Endothelial cell of umbilical vein (primary cell): ENCODE measurements around the gene CEP350.
"Not testable (repeated sequence)": the region's sequence is repeated elsewhere in the genome, so short reads cannot be mapped to it uniquely, and the experiment has no call there.

Experiments
- EZH2 ChIP-seq: IDR thresholded peaks from 2 replicates; pipeline ENCODE4 v1.6.1; 2012; ENCODE audit warnings: borderline replicate concordance, low read depth, mild to moderate bottlenecking, moderate library complexity, low read length, inconsistent platforms; ENCODE audit not compliant: severe bottlenecking
- FOS ChIP-seq: IDR thresholded peaks from 2 replicates; pipeline ENCODE4 v1.6.1; 2011; ENCODE audit warnings: mild to moderate bottlenecking, low read length, moderate library complexity, borderline replicate concordance; ENCODE audit not compliant: insufficient read depth
- JUN ChIP-seq: IDR thresholded peaks from 2 replicates; pipeline ENCODE4 v1.6.1; 2011; ENCODE audit warnings: borderline replicate concordance, low read depth; ENCODE audit not compliant: insufficient read length, insufficient read depth
- POLR2A ChIP-seq: IDR thresholded peaks from 2 replicates; pipeline ENCODE4 v1.6.1; 2012; ENCODE audit warnings: low read depth, mild to moderate bottlenecking, control low read depth, low read length
- POLR2AphosphoS5 ChIP-seq: IDR thresholded peaks from 2 replicates; pipeline ENCODE4 v1.6.1; 2012; ENCODE audit warnings: low read depth, mild to moderate bottlenecking, control low read depth, low read length, moderate library complexity; ENCODE audit not compliant: insufficient read depth
- TF ChIP-seq, protein P1 (sequence below), 2 donors: IDR thresholded peaks; 1 replicate in 1 of 2; 2 replicates in 1 of 2; pipeline ENCODE4 v1.5.1; 2011; ENCODE audit warnings: low read length in 2 of 2, mild to moderate bottlenecking in 2 of 2, moderate library complexity in 2 of 2, control low read depth in 1 of 2, inconsistent platforms in 1 of 2, low read depth in 1 of 2; ENCODE audit not compliant: insufficient read depth in 1 of 2; ENCODE audit errors: extremely low read depth in 1 of 2
- TF ChIP-seq, protein P2 (sequence below): IDR thresholded peaks from 2 replicates; pipeline ENCODE4 v1.6.1; 2011; ENCODE audit not compliant: insufficient read depth, insufficient read length

DNA sequence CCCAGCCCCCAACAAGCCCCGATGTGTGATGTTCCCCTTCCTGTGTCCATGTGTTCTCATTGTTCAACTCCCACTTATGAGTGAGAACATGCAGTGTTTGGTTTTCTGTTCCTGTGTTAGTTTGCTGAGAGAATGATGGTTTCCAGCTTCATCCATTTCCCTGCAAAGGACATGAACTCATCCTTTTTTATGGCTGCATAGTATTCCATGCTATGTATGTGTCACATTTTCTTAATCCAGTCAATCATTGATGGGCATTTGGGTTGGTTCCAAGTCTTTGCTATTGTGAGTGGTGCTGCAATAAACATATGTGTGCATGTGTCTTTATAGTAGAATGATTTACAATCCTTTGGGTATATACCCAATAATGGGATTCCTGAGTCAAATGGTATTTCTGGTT, 52.2 kb downstream of the CEP350 start:
- TF ChIP-seq, protein P1, sequence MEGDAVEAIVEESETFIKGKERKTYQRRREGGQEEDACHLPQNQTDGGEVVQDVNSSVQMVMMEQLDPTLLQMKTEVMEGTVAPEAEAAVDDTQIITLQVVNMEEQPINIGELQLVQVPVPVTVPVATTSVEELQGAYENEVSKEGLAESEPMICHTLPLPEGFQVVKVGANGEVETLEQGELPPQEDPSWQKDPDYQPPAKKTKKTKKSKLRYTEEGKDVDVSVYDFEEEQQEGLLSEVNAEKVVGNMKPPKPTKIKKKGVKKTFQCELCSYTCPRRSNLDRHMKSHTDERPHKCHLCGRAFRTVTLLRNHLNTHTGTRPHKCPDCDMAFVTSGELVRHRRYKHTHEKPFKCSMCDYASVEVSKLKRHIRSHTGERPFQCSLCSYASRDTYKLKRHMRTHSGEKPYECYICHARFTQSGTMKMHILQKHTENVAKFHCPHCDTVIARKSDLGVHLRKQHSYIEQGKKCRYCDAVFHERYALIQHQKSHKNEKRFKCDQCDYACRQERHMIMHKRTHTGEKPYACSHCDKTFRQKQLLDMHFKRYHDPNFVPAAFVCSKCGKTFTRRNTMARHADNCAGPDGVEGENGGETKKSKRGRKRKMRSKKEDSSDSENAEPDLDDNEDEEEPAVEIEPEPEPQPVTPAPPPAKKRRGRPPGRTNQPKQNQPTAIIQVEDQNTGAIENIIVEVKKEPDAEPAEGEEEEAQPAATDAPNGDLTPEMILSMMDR (IDR thresholded peaks at IDR 0.05; ENCODE audit: extremely low read depth in 1 of 2, insufficient read depth in 1 of 2, low read depth in 1 of 2, low read length in 2 of 2) = not testable (repeated sequence)
- TF ChIP-seq POLR2AphosphoS5, JUN, POLR2A, EZH2, FOS: not testable (repeated sequence)
- TF ChIP-seq, protein P2, sequence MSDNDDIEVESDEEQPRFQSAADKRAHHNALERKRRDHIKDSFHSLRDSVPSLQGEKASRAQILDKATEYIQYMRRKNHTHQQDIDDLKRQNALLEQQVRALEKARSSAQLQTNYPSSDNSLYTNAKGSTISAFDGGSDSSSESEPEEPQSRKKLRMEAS = not testable (repeated sequence)
